ENCODE results near the gene PF4V1. TPM values are rescaled to one million over a fixed set of nuclear protein-coding genes. Genes with fewer than 3 reads are reported as not detected.

PF4V1 gene
- total RNA-seq, 6 experiments from 2014 or later = not detected

DNA sequence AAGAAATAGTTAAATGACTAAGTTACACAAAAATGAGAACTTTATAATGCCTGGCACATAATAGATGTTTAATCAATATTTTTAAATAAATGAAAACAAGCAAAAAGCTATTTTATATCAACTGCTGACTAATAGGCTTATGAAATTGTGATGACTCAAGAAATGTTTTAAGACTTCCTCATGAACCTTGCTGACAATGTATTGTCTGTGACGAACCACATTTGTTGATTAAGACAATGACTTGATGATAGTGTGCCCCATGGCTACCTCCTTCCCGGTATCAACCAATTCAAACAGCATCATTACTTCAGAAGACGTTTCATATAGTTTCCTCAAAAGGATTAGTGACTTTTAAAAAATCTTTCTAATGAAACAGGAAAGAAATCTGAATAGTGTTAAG lies 8.8 kb upstream of the PF4V1 start:
- Mint-ChIP-seq H3K27me3 (ENCODE audit: insufficient read depth) (no peaks in the 10 kb centered on the region; the same call in 1 of the 2 replicates), H3K9me3 (no peaks in the 10 kb centered on the region), H3K36me3 (ENCODE audit: low read depth) (no peaks in the 10 kb centered on the region), H3K4me1 (ENCODE audit: low read depth) (peaks cover 48% of the 10 kb centered on the region), H3K27ac (peak overlapping the region; percentile 30), H3K4me3 (peak overlapping the region; percentile 7; the same call in 1 of the 2 replicates)
- TF ChIP-seq, protein P1, sequence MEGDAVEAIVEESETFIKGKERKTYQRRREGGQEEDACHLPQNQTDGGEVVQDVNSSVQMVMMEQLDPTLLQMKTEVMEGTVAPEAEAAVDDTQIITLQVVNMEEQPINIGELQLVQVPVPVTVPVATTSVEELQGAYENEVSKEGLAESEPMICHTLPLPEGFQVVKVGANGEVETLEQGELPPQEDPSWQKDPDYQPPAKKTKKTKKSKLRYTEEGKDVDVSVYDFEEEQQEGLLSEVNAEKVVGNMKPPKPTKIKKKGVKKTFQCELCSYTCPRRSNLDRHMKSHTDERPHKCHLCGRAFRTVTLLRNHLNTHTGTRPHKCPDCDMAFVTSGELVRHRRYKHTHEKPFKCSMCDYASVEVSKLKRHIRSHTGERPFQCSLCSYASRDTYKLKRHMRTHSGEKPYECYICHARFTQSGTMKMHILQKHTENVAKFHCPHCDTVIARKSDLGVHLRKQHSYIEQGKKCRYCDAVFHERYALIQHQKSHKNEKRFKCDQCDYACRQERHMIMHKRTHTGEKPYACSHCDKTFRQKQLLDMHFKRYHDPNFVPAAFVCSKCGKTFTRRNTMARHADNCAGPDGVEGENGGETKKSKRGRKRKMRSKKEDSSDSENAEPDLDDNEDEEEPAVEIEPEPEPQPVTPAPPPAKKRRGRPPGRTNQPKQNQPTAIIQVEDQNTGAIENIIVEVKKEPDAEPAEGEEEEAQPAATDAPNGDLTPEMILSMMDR (IDR thresholded peaks at IDR 0.05) = no peak
- peak; percentile 57 for DNase-seq

DNA sequence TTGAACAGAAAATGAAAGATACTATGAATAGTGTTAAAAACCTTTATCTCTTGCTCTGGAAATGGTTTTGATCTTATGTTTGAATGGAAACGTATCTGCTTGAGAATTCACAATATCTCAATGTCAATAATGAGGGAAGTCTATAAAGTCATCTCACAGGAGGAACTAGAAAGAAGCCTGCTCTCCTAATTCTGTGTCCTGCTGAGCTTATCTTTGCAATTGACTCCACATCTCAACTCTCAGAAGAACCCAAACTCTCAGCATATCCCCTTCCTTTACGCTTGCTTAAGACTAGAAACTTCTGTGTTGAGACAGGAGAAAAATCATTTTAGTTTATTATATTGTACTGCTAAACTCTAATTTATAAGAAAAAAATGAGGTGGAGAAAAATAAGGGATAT lies 8.3 kb upstream of the PF4V1 start:
- no peak for DNase-seq
- Mint-ChIP-seq H3K27ac (peak overlapping the region; percentile 30), H3K27me3 (ENCODE audit: insufficient read depth) (no peaks in the 10 kb centered on the region; the same call in 1 of the 2 replicates), H3K4me3 (no peak overlapping the region), H3K9me3 (no peaks in the 10 kb centered on the region), H3K36me3 (ENCODE audit: low read depth) (no peaks in the 10 kb centered on the region), H3K4me1 (ENCODE audit: low read depth) (peaks cover 48% of the 10 kb centered on the region)
- TF ChIP-seq, protein P1 (IDR thresholded peaks at IDR 0.05) = no peak

- H3K27ac Mint-ChIP-seq = no peak overlapping the region
- TF ChIP-seq, protein P1 (IDR thresholded peaks at IDR 0.05) = no peak
- peaks cover 33% of the 10 kb centered on the region for H3K4me1 Mint-ChIP-seq (ENCODE audit: low read depth)
- peaks cover 4% of the 10 kb centered on the region for H3K27me3 Mint-ChIP-seq (ENCODE audit: insufficient read depth)
- no peak overlapping the region for H3K4me3 Mint-ChIP-seq
- H3K9me3 Mint-ChIP-seq = no peaks in the 10 kb centered on the region
- H3K36me3 Mint-ChIP-seq (ENCODE audit: low read depth) = no peaks in the 10 kb centered on the region
- no peak for DNase-seq
Observed at GRCh38 chr4:73847526-73848182, 5.4 kb upstream of the PF4V1 start.

GRCh38 chr4:73848183-73848777 lies 4.8 kb upstream of the PF4V1 start:
- DNase-seq = no peak
- Mint-ChIP-seq H3K9me3 (no peaks in the 10 kb centered on the region), H3K27ac (no peak overlapping the region), H3K4me3 (no peak overlapping the region), H3K27me3 (ENCODE audit: insufficient read depth) (peaks cover 4% of the 10 kb centered on the region), H3K36me3 (ENCODE audit: low read depth) (no peaks in the 10 kb centered on the region), H3K4me1 (ENCODE audit: low read depth) (peaks cover 33% of the 10 kb centered on the region)
- TF ChIP-seq, protein P1 (IDR thresholded peaks at IDR 0.05) = no peak

DNA sequence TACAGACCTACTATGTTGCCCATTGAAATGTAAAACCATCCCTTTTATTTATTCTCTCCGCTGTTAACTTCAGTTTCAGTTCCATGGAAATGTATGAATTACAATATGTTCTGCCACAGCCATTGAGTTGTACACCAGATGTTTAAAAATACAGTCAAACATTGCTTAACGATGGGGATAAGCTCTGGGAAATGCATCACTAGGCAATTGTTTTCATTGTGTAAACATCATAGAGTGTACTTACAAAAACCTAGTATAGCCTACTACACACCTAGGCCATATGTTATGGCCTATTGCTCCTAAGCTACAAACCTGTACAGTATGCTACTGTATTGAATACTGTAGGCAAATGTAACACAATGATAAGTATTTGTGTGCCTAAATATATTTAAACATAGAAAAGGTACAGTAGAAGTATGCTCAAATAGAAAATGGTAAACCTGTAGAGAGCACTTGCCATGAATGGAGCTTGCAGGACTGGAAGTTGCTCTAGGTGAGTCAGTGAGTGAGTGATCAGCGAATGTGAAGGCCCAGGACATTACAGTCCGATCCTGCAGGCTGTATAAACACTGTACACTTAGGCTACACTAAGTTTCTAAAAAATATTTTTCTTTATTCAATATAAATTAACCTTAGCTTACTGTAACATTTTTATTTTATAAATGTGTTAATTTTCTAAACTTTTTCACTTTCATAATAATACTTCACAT lies 2.7 kb upstream of the PF4V1 start:
- TF ChIP-seq, protein P1 (IDR thresholded peaks at IDR 0.05) = no peak
- H3K36me3 Mint-ChIP-seq (ENCODE audit: low read depth) = no peaks in the 10 kb centered on the region
- peaks cover 4% of the 10 kb centered on the region for H3K27me3 Mint-ChIP-seq (ENCODE audit: insufficient read depth)
- H3K4me1 Mint-ChIP-seq (ENCODE audit: low read depth) = peaks cover 21% of the 10 kb centered on the region
- no peak for DNase-seq
- H3K27ac Mint-ChIP-seq = no peak overlapping the region
- H3K4me3 Mint-ChIP-seq = no peak overlapping the region
- H3K9me3 Mint-ChIP-seq = no peaks in the 10 kb centered on the region
